GM12878 (cell line): ENCODE measurements around the gene WDFY3. TPM values are rescaled to one million over a fixed set of nuclear protein-coding genes. Genes with fewer than 3 reads are reported as not detected.

Source experiments
- ATAC-seq: fragments of 200-7000 bp; cut with Tn5 transposase; 3 replicates; pipeline ENCODE4 v1.9.1; 2020; ENCODE audit warnings: mild to moderate bottlenecking, moderate library complexity
- BruUV-seq: library from RNA; stranded (reverse); fragments of 400-500 nt; replicated peaks from 2 replicates; lab custom pipeline; 2021; lab: Mats Ljungman, UMichigan
- CTCF ChIA-PET: fragments of 300-600 bp; sonication (Branson Sonifier 250); formaldehyde crosslinking; extraction: SDS; loops from one replicate; lab custom pipeline; 2021; ENCODE audit warnings: inconsistent platforms; lab: Yijun Ruan, JAX
- POLR2A ChIA-PET: fragments of 350-600 bp; formaldehyde crosslinking; extraction: SDS; loops from one replicate; lab custom pipeline; 2021; ENCODE audit warnings: inconsistent platforms; lab: Charles Lee
- RAD21 ChIA-PET: fragments of 300-600 bp; sonication (Branson Sonifier 250); formaldehyde crosslinking; loops from one replicate; lab custom pipeline; 2023; ENCODE audit warnings: antibody characterized with exemption; ENCODE audit not compliant: unreplicated experiment; lab: Charles Lee
- SMC1A ChIA-PET: fragments of 300-600 bp; sonication (Branson Sonifier 250); formaldehyde crosslinking; loops from one replicate; lab custom pipeline; 2023; ENCODE audit not compliant: unreplicated experiment, uncharacterized antibody; lab: Charles Lee
- DNase-seq: peaks from one replicate; pipeline ENCODE4 v3.0.0-alpha.2; 2011; ENCODE audit warnings: low read depth, low spot score
- FAIRE-seq: peaks from 3 replicates; lab custom pipeline; 2011; peaks lifted over from hg19 to GRCh38; lab: Jason Lieb, UNC
- H2AFZ ChIP-seq: 2 replicates; pipeline ENCODE4 v1.6.0; 2011; ENCODE audit warnings: low read depth, low read length, control low read depth; ENCODE audit not compliant: control insufficient read depth
- H3K27ac ChIP-seq: 2 replicates; pipeline ENCODE4 v1.5.1; 2011; ENCODE audit warnings: control low read depth; ENCODE audit not compliant: control insufficient read depth, insufficient read depth
- H3K27me3 ChIP-seq, 2 experiments: replicated peaks in 1 of 2; 2 replicates each; pipeline versions ENCODE4 v1.6.0 to v1.6.1; 2011; ENCODE audit warnings: low read length in 1 of 2; ENCODE audit not compliant: control insufficient read depth in 2 of 2, insufficient read depth in 2 of 2
- H3K36me3 ChIP-seq, 2 experiments: 2 replicates each; pipeline ENCODE4 v1.5.1; 2011; ENCODE audit warnings: low read length in 1 of 2; ENCODE audit not compliant: control insufficient read depth in 2 of 2, insufficient read depth in 2 of 2
- H3K4me1 ChIP-seq: 2 replicates; pipeline ENCODE4 v1.6.1; 2011; ENCODE audit warnings: mild to moderate bottlenecking, low read length, moderate library complexity, mixed read lengths; ENCODE audit not compliant: control insufficient read depth, insufficient read depth
- H3K4me2 ChIP-seq: 2 replicates; pipeline ENCODE4 v1.6.0; 2011; ENCODE audit warnings: control low read depth; ENCODE audit not compliant: control insufficient read depth, insufficient read depth
- H3K4me3 ChIP-seq: fragments of 200-600 bp; sonication (generic); 2 replicates; pipeline ENCODE4 v1.5.1; 2016
- H3K79me2 ChIP-seq: 2 replicates; pipeline ENCODE4 v1.6.0; 2011; ENCODE audit warnings: low read length; ENCODE audit not compliant: control insufficient read depth, insufficient read depth
- H3K9ac ChIP-seq: 2 replicates; pipeline ENCODE4 v1.8.0; 2011; ENCODE audit warnings: low read length, control low read depth, mixed read lengths; ENCODE audit not compliant: control insufficient read depth, insufficient read depth
- H3K9me3 ChIP-seq: replicated peaks from 3 replicates; pipeline ENCODE4 v1.5.1; 2011; ENCODE audit warnings: mild to moderate bottlenecking, low read length; ENCODE audit not compliant: control insufficient read depth, insufficient read depth
- H4K20me1 ChIP-seq: 2 replicates; pipeline ENCODE4 v1.6.0; 2011; ENCODE audit not compliant: control insufficient read depth, insufficient read depth
- CHD2 ChIP-seq: IDR thresholded peaks from 2 replicates; pipeline ENCODE4 v1.6.1; 2011; ENCODE audit warnings: low read depth, low read length, improper control_type of control experiment, borderline replicate concordance
- FOXM1 ChIP-seq: IDR thresholded peaks from 2 replicates; pipeline ENCODE4 v1.6.1; 2012; ENCODE audit warnings: low read depth, mild to moderate bottlenecking, inconsistent platforms, low read length, moderate library complexity
- HDAC2 ChIP-seq: fragments of 200-600 bp; sonication (generic); IDR thresholded peaks from 2 replicates; pipeline ENCODE4 v1.6.1; 2017
- HDAC6 ChIP-seq: fragments of 200-600 bp; sonication (generic); IDR thresholded peaks from one replicate; pipeline ENCODE4 v1.8.0; 2017; ENCODE audit warnings: antibody characterized with exemption; ENCODE audit not compliant: unreplicated experiment
- MEF2A ChIP-seq: IDR thresholded peaks from 2 replicates; pipeline ENCODE4 v1.6.1; 2011; ENCODE audit warnings: low read depth, mild to moderate bottlenecking, low read length, moderate library complexity; ENCODE audit not compliant: insufficient read depth
- MEF2B ChIP-seq: fragments of 450-650 bp; IDR thresholded peaks from 2 replicates; pipeline ENCODE4 v1.6.1; 2018; ENCODE audit warnings: mild to moderate bottlenecking, moderate library complexity; ENCODE audit not compliant: partially characterized antibody, poor library complexity, severe bottlenecking
- PAX5 ChIP-seq: IDR thresholded peaks from 2 replicates; pipeline ENCODE4 v1.6.1; 2011; ENCODE audit warnings: low read depth, low read length, borderline replicate concordance
- RFX5 ChIP-seq: IDR thresholded peaks from 2 replicates; pipeline ENCODE4 v1.6.1; 2011; ENCODE audit warnings: low read depth, low read length, improper control_type of control experiment
- SRF ChIP-seq, 2 experiments: IDR thresholded peaks; 2 replicates each; pipeline ENCODE4 v1.6.1; 2011; ENCODE audit warnings: low read depth in 2 of 2, low read length in 2 of 2, mild to moderate bottlenecking in 1 of 2, moderate library complexity in 1 of 2
- ZBED1 ChIP-seq: IDR thresholded peaks from 2 replicates; pipeline ENCODE4 v1.6.1; 2016; ENCODE audit warnings: borderline replicate concordance
- ZNF24 ChIP-seq: fragments of 450-650 bp; IDR thresholded peaks from 2 replicates; pipeline ENCODE4 v1.6.1; 2017; ENCODE audit warnings: antibody characterized with exemption, mild to moderate bottlenecking
- WGBS: methylation state at CpG from one replicate; pipeline ENCODE4 v1.1.6; 2016; ENCODE audit warnings: low lambda C conversion rate; ENCODE audit not compliant: insufficient replicate concordance, insufficient coverage; ENCODE audit errors: missing lambda C conversion rate; 5-methylcytosine and 5-hydroxymethylcytosine counted together
- in situ Hi-C: fragments of 300-500 bp; cut with MboI; formaldehyde crosslinking; loops from 9 replicates; pipeline ENCODE4 v1.14.3; 2018; ENCODE audit warnings: mixed read lengths
- intact Hi-C: fragments of 100-400 bp; cut with micrococcal nuclease; formaldehyde crosslinking; loops from one replicate; pipeline ENCODE4 v1.14.2; 2022; ENCODE audit not compliant: unreplicated experiment
- polyA plus RNA-seq, 11 experiments: library from polyadenylated mRNA; depleted of rRNA in 4 of 11; unstranded in 6 of 11; stranded (reverse) in 5 of 11; fragments of >200 nt; fragmentation: Nextera tagmentation in 4 of 11; fragmentation: Illumina TruSeq in 1 of 11; extraction: Ambion mirVana in 4 of 11; extraction: Trizol in 1 of 11; gene quantifications; 1 replicate in 1 of 11; 2 replicates in 10 of 11; pipeline versions ENCODE4 v1.2.1 to v1.2.3, GENCODE V29; 2011 to 2016; ENCODE audit warnings: inconsistent platforms in 2 of 11, missing spikeins in 2 of 11, low read depth in 1 of 11
- total RNA-seq, 4 experiments: library from RNA; depleted of rRNA in 3 of 4; stranded (reverse); fragments of >200 nt in 3 of 4; fragmentation: Illumina TruSeq in 1 of 4; extraction: Trizol in 1 of 4; gene quantifications; 2 replicates each; pipeline versions ENCODE4 v1.2.1 to v1.2.3, GENCODE V29; 2013 to 2021
- TF ChIP-seq, protein P1 (sequence below): IDR thresholded peaks from 2 replicates; pipeline ENCODE4 v1.6.1; 2011; ENCODE audit warnings: borderline replicate concordance, low read depth, mild to moderate bottlenecking, moderate library complexity, low read length; ENCODE audit not compliant: insufficient read depth, poor library complexity, severe bottlenecking
- TF ChIP-seq, protein P2 (sequence below): fragments of 150-350 bp; IDR thresholded peaks from 2 replicates; pipeline ENCODE4 v1.6.1; 2014; ENCODE audit warnings: mild to moderate bottlenecking, low read depth, low read length
- TF ChIP-seq, protein P3 (sequence below): fragments of 450-650 bp; IDR thresholded peaks from 2 replicates; pipeline ENCODE4 v1.6.1; 2016; ENCODE audit warnings: mild to moderate bottlenecking

The WDFY3 gene
- total and polyA plus RNA-seq, 10 of the 15 experiments (the other 5 are each of a cell fraction or from before 2014, with no cell fraction given), result 0.01 to 0.23 (median 0.12) TPM; not detected in 2

DNA sequence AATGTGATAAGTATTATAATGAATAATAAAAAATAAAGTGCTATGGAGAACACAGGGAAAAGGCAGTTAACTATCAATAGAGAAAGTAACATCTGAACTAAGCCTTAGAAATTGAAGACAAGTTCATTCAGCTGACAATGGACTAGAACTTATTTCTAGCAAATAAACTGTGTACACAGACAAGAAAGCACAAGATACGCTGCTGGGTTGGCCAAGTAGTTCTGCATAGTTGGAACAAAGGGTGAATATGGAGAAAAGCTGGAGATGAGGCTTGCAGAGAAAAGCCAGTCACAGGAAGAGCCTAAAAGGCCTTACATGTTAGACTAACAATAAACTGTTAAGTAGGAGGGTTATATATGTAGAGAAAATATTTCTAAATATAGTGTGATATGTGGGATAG lies 71.2 kb downstream of the WDFY3 start:
- no TSS peak for BruUV-seq
- ChIA-PET SMC1A (no interaction called here), CTCF (no interaction called here), RAD21 (no interaction called here), POLR2A (no interaction called here)
- no peak overlapping the region for H3K9ac ChIP-seq
- H3K36me3 ChIP-seq, result no peaks in the 10 kb centered on the region
- H3K9me3 ChIP-seq, result no peaks in the 10 kb centered on the region
- no peaks in the 10 kb centered on the region for H4K20me1 ChIP-seq
- TF ChIP-seq ZBED1 (no peak), PAX5 (no peak), CHD2 (no peak)
- in situ Hi-C loops (no loop called here), intact Hi-C loops (no loop called here)
- no peaks in the 10 kb centered on the region for H3K79me2 ChIP-seq
- H3K4me3 ChIP-seq, result no peak overlapping the region
- H2AFZ ChIP-seq, result no peak overlapping the region
- no peak overlapping the region for H3K4me2 ChIP-seq
- no peak overlapping the region for H3K27ac ChIP-seq
- ATAC-seq (no peak), FAIRE-seq (no peak), DNase-seq (no peak)
- no peaks in the 10 kb centered on the region for H3K27me3 ChIP-seq
- 0% methylated on average over 1 of the region's 1 CpG for WGBS
- H3K4me1 ChIP-seq, result no peaks in the 10 kb centered on the region

DNA sequence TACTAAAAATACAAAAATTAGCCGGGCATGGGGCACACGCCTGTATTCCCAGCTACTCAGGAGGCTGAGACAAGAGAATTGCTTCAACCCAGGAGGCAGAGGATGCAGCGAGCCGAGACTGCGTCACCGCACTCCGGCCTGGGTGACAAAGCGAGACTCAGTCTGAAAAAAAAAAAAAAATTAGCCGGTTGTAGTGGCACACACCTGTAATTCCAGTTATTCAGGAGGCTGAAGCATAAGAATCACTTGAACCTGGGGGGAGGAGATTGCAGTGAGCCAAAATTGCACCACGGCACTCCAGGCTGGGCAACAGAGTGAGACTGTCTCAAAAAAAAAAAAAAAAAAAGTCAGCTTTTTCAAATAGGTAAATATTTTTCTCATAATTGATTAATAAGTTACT lies 71.9 kb downstream of the WDFY3 start:
- Histone ChIP-seq H3K4me2 (no peak overlapping the region), H3K79me2 (no peaks in the 10 kb centered on the region), H3K27ac (no peak overlapping the region), H3K4me1 (no peaks in the 10 kb centered on the region), H3K4me3 (no peak overlapping the region), H3K27me3 (no peaks in the 10 kb centered on the region), H4K20me1 (no peaks in the 10 kb centered on the region), H3K36me3 (no peaks in the 10 kb centered on the region), H3K9ac (no peak overlapping the region), H2AFZ (no peak overlapping the region), H3K9me3 (no peaks in the 10 kb centered on the region)
- ChIA-PET CTCF (no interaction called here), SMC1A (no interaction called here), RAD21 (no interaction called here), POLR2A (no interaction called here)
- in situ Hi-C loops, result no loop called here
- 47% methylated on average over 9 of the region's 10 CpGs for WGBS
- ATAC-seq, result no peak
- DNase-seq, result no peak
- no TSS peak for BruUV-seq
- intact Hi-C loops, result no loop called here
- FAIRE-seq, result no peak
- TF ChIP-seq HDAC6 (no peak), SRF (IDR thresholded peaks at IDR 0.05; ENCODE audit: low read depth in 2 of 2, low read length in 2 of 2) (no peak), ZNF24 (no peak), MEF2A (no peak), RFX5 (no peak), MEF2B (no peak), FOXM1 (no peak), HDAC2 (no peak)
- TF ChIP-seq, protein P1, sequence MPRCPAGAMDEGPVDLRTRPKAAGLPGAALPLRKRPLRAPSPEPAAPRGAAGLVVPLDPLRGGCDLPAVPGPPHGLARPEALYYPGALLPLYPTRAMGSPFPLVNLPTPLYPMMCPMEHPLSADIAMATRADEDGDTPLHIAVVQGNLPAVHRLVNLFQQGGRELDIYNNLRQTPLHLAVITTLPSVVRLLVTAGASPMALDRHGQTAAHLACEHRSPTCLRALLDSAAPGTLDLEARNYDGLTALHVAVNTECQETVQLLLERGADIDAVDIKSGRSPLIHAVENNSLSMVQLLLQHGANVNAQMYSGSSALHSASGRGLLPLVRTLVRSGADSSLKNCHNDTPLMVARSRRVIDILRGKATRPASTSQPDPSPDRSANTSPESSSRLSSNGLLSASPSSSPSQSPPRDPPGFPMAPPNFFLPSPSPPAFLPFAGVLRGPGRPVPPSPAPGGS, result no peak
- TF ChIP-seq, protein P2, sequence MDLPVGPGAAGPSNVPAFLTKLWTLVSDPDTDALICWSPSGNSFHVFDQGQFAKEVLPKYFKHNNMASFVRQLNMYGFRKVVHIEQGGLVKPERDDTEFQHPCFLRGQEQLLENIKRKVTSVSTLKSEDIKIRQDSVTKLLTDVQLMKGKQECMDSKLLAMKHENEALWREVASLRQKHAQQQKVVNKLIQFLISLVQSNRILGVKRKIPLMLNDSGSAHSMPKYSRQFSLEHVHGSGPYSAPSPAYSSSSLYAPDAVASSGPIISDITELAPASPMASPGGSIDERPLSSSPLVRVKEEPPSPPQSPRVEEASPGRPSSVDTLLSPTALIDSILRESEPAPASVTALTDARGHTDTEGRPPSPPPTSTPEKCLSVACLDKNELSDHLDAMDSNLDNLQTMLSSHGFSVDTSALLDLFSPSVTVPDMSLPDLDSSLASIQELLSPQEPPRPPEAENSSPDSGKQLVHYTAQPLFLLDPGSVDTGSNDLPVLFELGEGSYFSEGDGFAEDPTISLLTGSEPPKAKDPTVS, result no peak
- TF ChIP-seq, protein P3, sequence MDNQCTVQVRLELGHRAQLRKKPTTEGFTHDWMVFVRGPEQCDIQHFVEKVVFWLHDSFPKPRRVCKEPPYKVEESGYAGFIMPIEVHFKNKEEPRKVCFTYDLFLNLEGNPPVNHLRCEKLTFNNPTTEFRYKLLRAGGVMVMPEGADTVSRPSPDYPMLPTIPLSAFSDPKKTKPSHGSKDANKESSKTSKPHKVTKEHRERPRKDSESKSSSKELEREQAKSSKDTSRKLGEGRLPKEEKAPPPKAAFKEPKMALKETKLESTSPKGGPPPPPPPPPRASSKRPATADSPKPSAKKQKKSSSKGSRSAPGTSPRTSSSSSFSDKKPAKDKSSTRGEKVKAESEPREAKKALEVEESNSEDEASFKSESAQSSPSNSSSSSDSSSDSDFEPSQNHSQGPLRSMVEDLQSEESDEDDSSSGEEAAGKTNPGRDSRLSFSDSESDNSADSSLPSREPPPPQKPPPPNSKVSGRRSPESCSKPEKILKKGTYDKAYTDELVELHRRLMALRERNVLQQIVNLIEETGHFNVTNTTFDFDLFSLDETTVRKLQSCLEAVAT, result no peak
